ENCODE data around the gene TAOK2.
A peak's percentile ranks its signal among the peaks of the same experiment; 100 is the strongest.
"Not testable (repeated sequence)": the region's sequence is repeated elsewhere in the genome, so short reads cannot be mapped to it uniquely, and the experiment has no call there.

Gene TAOK2

GRCh38 chr16:30025574-30025973, 51.9 kb downstream of the TAOK2 start:
- DNase-seq = no peak

- DNase-seq = no peak
Measured at GRCh38 chr16:30026449-30026848, 52.8 kb downstream of the TAOK2 start.

DNA sequence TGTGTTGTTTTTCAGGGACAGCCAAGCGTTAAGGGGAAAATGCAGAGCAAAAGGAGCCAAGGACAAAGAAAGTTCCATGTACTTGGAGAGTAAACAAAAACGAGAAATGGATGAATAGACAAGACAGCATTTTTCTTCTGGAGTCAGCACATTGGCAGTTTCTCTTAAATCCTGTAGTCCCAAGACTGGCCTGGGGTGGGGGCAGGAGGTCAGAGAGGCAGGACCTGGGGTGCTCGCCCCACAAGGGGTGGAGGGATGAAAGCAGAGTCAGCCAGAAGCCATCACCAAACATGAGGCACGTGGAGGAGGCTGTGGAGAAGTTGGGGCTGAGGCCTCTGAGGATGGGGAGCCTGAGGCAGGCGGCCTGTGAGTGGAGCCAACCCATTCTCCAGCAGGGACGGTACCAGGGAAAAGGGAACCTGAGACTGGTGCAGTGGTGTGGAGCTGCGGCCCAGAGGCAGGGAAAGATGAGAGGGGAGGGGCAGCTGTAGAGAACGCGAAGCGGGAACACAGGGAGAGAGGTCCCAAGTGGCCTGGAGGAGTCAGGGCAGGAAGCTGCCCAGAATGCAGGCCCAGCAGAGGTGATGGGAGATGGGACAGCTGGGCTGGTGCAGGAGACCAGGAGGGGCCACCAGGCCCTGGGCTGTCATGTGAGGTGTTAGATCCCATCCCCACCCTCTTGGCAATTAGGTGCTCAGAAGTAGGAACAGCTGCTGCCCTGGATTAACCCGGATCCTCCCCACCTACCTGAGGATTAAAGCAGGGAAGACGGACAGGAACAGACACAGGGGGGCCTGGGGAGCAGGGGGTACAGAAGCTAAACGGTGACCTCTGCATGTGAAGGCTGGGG, 54.1 kb downstream of the TAOK2 start:
- no peak for DNase-seq

GRCh38 chr16:30028438-30029076, 54.9 kb downstream of the TAOK2 start:
- DNase-seq = no peak

DNA sequence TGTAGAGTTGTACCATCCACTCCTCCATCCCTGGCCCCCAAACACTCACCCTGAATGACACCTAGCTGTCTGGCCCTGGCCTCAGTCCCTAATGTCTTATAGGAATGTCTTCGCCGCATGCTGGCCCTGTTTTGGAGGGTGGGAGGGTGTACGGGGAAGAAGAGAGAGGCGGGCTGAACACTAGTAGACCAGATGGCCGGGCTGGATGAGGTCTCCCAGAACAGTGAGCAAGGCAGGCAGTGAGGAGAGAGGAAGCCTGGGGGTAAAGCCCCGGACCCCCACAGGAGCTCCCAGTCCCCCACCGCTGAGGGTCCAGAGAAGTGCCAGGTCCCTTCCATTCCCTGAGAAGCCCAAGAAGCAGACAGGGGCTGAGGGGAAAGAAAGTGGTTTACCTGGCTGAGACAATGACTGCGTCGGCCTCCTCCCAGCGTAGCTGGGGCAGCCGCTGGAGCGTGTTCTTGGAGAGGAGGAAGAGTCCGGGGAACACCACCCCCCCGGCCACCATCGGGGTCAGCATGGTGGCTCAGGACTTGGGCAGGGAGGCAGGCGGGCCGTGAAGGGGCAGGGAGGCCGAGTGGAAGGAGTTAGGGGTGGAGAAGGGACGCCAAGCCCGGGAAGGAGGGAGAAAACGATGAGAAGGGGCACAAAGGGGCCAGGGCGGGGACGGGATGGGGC, 56.5 kb downstream of the TAOK2 start:
- DNase-seq = no peak

DNA sequence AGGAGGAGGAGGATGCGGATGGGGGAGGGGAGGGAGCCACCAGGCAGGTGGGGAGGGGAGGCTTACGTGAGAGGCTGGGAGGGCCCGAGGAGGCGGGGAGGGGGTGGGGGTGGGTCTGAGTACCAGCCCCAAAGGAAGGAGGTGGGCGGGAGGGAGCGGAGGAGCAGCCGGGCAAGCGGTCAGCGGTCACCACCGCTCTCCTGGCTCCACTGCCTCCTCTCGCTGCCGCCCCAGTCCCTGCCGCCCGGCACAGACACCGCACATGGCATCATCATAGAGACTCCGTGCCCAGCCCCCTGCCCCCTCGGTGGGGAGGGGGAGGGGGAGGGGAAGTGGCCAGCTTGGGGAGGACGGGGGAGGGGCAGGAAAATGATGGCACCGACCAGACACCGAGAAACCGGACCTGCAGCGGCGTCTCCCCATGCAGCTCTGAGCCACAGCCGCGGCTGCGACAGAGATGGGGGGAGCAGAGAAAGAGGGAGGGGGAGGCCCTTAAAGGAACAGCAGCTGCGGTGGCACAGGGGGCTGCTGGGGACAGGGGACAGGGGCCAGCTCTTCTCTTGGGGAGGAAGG, 57.3 kb downstream of the TAOK2 start, which contains the start of gene TLCD3B:
TLCD3B (minus strand) TSS at position 431 of the 573 bp plus-strand sequence. CDS start 744 bp downstream, outside the sequence.
- DNase-seq = no peak

DNA sequence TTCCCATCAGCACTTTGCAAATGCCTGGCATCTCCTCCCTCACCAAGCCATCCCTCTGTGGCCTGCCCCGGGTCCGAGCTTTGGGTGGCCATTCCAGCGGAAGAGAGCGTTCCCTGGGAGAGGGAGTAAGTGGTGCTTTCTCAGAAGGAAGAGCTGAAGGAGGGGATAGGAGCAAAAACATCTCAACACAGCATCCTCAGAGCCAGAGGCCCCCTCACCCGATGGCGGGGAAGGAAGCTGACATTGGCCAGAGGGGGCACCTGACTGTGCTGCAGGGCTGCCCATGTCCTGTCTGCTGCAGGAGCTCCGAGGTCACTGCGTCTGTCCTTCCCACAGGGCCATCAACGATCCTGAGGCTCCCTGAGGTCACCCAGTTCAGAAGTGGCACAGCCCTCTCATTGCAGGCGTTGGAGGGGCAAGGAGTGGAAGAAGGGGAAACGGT, 57.8 kb downstream of the TAOK2 start:
- DNase-seq = no peak

DNA sequence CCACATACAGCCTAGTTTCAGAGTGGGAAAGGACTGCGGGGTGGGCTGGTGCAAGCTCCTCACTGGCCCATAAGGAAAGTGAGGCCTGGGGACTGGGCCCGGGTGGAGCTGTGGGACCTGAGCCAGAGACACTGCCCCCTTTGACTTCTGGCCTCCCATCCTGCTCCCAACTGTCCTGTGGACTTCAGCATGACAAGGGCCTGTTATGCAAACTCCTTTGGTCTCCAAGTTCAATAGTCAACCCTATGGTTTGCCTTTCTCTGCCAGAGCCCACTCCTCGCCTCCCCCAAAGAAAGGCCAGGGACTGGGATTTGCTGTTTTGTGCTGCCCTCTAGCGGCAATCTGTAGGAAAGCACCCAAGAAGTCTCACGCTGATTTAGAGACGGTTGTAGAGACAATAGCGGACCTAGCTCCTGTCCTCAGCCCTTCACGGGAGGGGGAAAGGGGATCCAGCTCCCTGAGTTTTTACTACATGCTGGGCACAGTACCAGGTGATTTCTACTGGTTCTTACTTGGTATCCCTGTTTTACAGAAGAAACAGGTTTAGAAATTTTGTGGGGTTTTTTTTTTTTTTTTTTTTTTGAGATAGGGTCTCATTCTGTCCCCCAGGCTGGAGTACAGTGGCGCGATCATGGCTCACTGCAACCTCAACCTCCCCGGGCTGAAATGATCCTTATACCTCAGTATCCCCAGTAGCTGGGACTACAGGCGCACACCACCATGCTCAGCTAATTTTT, 58.6 kb downstream of the TAOK2 start:
- DNase-seq = peak; percentile 62

- DNase-seq = no peak
Measured at GRCh38 chr16:30033270-30033669, 59.6 kb downstream of the TAOK2 start.

- DNase-seq = no peak
Measured at GRCh38 chr16:30040221-30040620, 66.6 kb downstream of the TAOK2 start.

DNA sequence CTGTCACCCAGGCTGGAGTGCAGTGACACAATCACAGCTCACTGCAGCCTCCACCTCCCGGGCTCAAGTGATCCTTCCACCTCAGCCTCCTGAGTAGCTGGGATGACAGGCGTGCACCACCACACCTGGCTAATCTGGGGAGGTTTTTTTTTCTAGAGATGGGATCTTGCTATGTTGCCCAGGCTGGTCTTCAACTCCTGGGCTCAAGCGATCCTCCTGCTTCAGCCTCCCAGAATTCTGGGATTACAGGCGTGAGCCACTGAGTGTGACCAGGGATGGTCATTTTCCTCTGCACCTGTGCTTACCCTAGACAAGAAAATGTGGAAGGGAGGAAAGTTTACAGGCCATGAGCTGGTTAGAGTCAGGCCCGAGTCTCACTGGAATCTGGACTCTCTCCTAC, 67.0 kb downstream of the TAOK2 start:
- DNase-seq = not testable (repeated sequence)

- DNase-seq = peak; percentile 48
Measured at GRCh38 chr16:30041841-30042240, 68.2 kb downstream of the TAOK2 start.

All from fibroblast of upper back skin (primary cell).